Mesenchymal stem cell (in vitro differentiated cells and primary cell): ENCODE results near the gene TGFBR1.

Source experiments
- DNase-seq: peaks from one replicate; pipeline ENCODE4 v3.0.0-alpha.2; 2013
- H2AFZ ChIP-seq: one replicate; pipeline ENCODE4 v1.6.1; 2013; ENCODE audit warnings: low read depth, mild to moderate bottlenecking, control low read depth, inconsistent platforms, low read length, moderate library complexity
- H2AK5ac ChIP-seq: 2 replicates; pipeline ENCODE4 v1.6.1; 2013; ENCODE audit warnings: low read length, moderate library complexity, mild to moderate bottlenecking, inconsistent platforms; ENCODE audit not compliant: severe bottlenecking
- H2BK120ac ChIP-seq: one replicate; pipeline ENCODE4 v1.6.1; 2013; ENCODE audit warnings: low read depth, mild to moderate bottlenecking, inconsistent platforms, low read length, moderate library complexity
- H2BK12ac ChIP-seq, 2 experiments: one replicate each; pipeline ENCODE4 v1.6.1; 2013; ENCODE audit warnings: inconsistent platforms in 2 of 2, low read length in 2 of 2, mild to moderate bottlenecking in 2 of 2, moderate library complexity in 2 of 2, control low read depth in 1 of 2
- H2BK15ac ChIP-seq: one replicate; pipeline ENCODE4 v1.6.1; 2013; ENCODE audit warnings: mild to moderate bottlenecking, low read depth, inconsistent platforms; ENCODE audit not compliant: poor library complexity, severe bottlenecking
- H2BK5ac ChIP-seq: 2 replicates; pipeline ENCODE4 v1.6.1; 2013; ENCODE audit warnings: low read depth, mild to moderate bottlenecking, low read length, control low read depth, inconsistent platforms; ENCODE audit not compliant: poor library complexity, severe bottlenecking
- H3K14ac ChIP-seq, 2 experiments: one replicate each; pipeline ENCODE4 v1.6.1; 2013; ENCODE audit warnings: inconsistent platforms in 2 of 2, low read length in 2 of 2, control low read depth in 1 of 2, mild to moderate bottlenecking in 1 of 2, moderate library complexity in 1 of 2
- H3K18ac ChIP-seq, 2 experiments: one replicate each; pipeline ENCODE4 v1.6.1; 2013; ENCODE audit warnings: inconsistent platforms in 2 of 2, low read length in 2 of 2, control low read depth in 1 of 2, low read depth in 1 of 2, mild to moderate bottlenecking in 1 of 2
- H3K23ac ChIP-seq, 2 experiments: one replicate each; pipeline ENCODE4 v1.6.1; 2013; ENCODE audit warnings: inconsistent platforms in 2 of 2, low read length in 2 of 2, mild to moderate bottlenecking in 2 of 2, moderate library complexity in 2 of 2, control low read depth in 1 of 2
- H3K27ac ChIP-seq: 2 replicates; pipeline ENCODE4 v1.5.1; 2013; ENCODE audit warnings: mild to moderate bottlenecking, moderate library complexity, low read length, control low read depth, inconsistent platforms; ENCODE audit not compliant: poor library complexity, severe bottlenecking
- H3K27me3 ChIP-seq, 2 experiments: 2 replicates each; pipeline versions ENCODE4 v1.6.1 to v1.7.0; 2013; ENCODE audit warnings: low read length in 2 of 2, mild to moderate bottlenecking in 2 of 2, moderate library complexity in 2 of 2, control low read depth in 1 of 2, inconsistent platforms in 1 of 2; ENCODE audit not compliant: control insufficient read depth in 1 of 2, insufficient read depth in 1 of 2
- H3K36me3 ChIP-seq, 2 experiments: 2 replicates each; pipeline versions ENCODE4 v1.6.1 to v1.7.0; 2013; ENCODE audit warnings: low read length in 2 of 2, control low read depth in 1 of 2, inconsistent platforms in 1 of 2, low read depth in 1 of 2, mild to moderate bottlenecking in 1 of 2; ENCODE audit not compliant: insufficient read depth in 2 of 2, control insufficient read depth in 1 of 2
- H3K4ac ChIP-seq, 2 experiments: one replicate each; pipeline ENCODE4 v1.6.1; 2013; ENCODE audit warnings: inconsistent platforms in 2 of 2, low read length in 2 of 2, mild to moderate bottlenecking in 2 of 2, moderate library complexity in 2 of 2, control low read depth in 1 of 2, low read depth in 1 of 2
- H3K4me1 ChIP-seq: 2 replicates; pipeline ENCODE4 v1.6.1; 2013; ENCODE audit warnings: low read depth, low read length, control low read depth; ENCODE audit not compliant: control insufficient read depth, insufficient read depth
- H3K4me2 ChIP-seq: 2 replicates; pipeline ENCODE4 v1.6.1; 2013; ENCODE audit warnings: low read length, mild to moderate bottlenecking, inconsistent platforms; ENCODE audit not compliant: poor library complexity, severe bottlenecking
- H3K4me3 ChIP-seq, 2 experiments: 2 replicates each; pipeline versions ENCODE4 v1.5.1 to v1.7.0; 2013; ENCODE audit warnings: low read length in 2 of 2, mild to moderate bottlenecking in 2 of 2, control low read depth in 1 of 2, low read depth in 1 of 2; ENCODE audit not compliant: insufficient read depth in 1 of 2
- H3K79me1 ChIP-seq: replicated peaks from 2 replicates; pipeline ENCODE4 v1.6.1; 2013; ENCODE audit warnings: mild to moderate bottlenecking, control low read depth, low read length, inconsistent platforms; ENCODE audit not compliant: poor library complexity, severe bottlenecking
- H3K9ac ChIP-seq: 2 replicates; pipeline ENCODE4 v1.7.0; 2013; ENCODE audit warnings: mild to moderate bottlenecking, low read length, moderate library complexity
- H3K9me3 ChIP-seq: 2 replicates; pipeline ENCODE4 v1.7.0; 2013; ENCODE audit warnings: mild to moderate bottlenecking, low read length; ENCODE audit not compliant: control insufficient read depth
- H4K8ac ChIP-seq: one replicate; pipeline ENCODE4 v1.6.1; 2013; ENCODE audit warnings: inconsistent platforms, mild to moderate bottlenecking, low read length, moderate library complexity
- H4K91ac ChIP-seq: one replicate; pipeline ENCODE4 v1.6.1; 2013; ENCODE audit warnings: mild to moderate bottlenecking, low read length, inconsistent platforms
- WGBS: methylation state at CpG from one replicate; pipeline ENCODE4 v1.1.7; 2013; ENCODE audit warnings: mixed read lengths; 5-methylcytosine and 5-hydroxymethylcytosine counted together

TGFBR1 gene

DNA sequence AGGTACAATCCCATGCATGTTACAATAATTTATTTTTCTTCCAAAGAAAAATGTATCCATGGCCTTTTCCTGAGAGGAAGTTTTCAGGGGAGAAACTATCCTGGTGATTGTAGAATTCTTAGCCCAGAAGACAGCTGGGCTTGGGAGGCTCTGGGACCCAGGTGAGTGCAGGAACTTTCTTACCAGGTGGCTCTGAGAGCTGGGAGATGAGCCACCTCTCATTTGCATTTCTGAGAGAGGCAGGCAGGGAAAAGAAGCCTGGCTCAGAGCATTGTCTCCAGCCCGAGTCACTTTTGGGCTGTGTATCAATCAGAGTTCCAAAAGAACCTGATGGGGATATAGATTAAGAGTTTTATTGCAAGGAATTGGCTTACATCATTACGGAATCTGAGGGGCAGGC lies 64.2 kb downstream of the TGFBR1 start:
- Histone ChIP-seq H2BK5ac (no peak overlapping the region), H3K4me3 (no peak overlapping the region)
- 60% methylated on average over 2 of the region's 2 CpGs for WGBS

DNA sequence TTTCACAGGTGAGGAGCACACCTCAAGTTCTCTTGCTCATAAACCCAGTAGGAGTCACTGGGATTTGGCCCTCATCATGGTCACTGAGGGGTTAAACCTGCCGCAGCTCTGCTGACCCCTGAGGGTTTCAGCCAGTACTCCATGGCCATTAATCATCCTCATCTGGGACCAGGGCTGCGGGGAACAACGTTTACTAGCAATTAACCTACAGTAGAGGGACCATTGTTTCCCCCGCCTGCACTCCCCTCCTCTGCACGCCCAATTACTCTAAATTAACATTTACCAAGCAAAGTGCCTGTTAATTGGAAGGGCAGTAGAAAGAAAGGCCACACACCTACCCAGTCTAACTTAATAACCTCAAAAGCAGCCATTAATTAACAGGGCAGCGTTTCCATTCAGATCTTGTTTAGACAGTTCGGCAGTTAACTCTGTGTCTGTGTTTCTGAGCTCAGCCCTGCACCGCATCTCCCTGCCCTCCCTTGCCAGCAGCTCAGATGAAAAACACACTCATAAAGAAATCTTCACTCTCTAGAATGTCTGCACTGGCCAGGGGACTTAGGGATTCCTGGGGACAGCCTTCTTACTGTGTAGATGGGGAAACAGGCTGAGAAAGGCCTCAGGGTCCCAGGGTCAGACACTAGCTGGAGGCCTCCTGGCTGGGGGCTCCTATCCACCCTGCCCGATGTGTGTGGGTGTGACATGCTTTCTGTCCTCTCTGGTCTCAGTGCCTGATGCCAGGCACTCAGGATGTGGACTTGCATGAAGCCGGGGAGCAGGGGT lies 65.3 kb downstream of the TGFBR1 start:
- H3K27me3 ChIP-seq: peaks cover 3 to 65% of the 10 kb centered on the region in 2 experiments
- no peak overlapping the region for H3K27ac ChIP-seq
- no peak for DNase-seq
- no peak overlapping the region for H3K9ac ChIP-seq
- H3K14ac ChIP-seq: no peak overlapping the region
- H2BK5ac ChIP-seq: no peak overlapping the region
- 13% methylated on average over 10 of the region's 10 CpGs for WGBS
- H2AFZ ChIP-seq: no peak overlapping the region
- no peak overlapping the region for H2BK15ac ChIP-seq
- H3K4me3 ChIP-seq: no peak overlapping the region
- H3K4me1 ChIP-seq: peaks cover 14% of the 10 kb centered on the region
- H2BK12ac ChIP-seq: no peak overlapping the region
- no peak overlapping the region for H3K4me2 ChIP-seq
- no peaks in the 10 kb centered on the region for H3K36me3 ChIP-seq
- H3K9me3 ChIP-seq: no peaks in the 10 kb centered on the region
- no peak overlapping the region for H3K4ac ChIP-seq
- no peak overlapping the region for H4K91ac ChIP-seq
- no peaks in the 10 kb centered on the region for H3K79me1 ChIP-seq
- H2AK5ac ChIP-seq: no peak overlapping the region
- H3K23ac ChIP-seq: no peak overlapping the region
- no peak overlapping the region for H2BK120ac ChIP-seq
- H3K18ac ChIP-seq: peak overlapping the region in 1 of 2 experiments; percentile 46
- H4K8ac ChIP-seq: no peak overlapping the region

More for the DNA sequence above, 64.2 kb downstream of the TGFBR1 start:
- Histone ChIP-seq H3K36me3 (no peaks in the 10 kb centered on the region), H3K27me3 (peaks cover 3 to 65% of the 10 kb centered on the region in 2 experiments), H4K8ac (no peak overlapping the region), H3K4me2 (no peak overlapping the region), H3K9me3 (no peaks in the 10 kb centered on the region), H2BK15ac (no peak overlapping the region), H2BK12ac (no peak overlapping the region), H3K23ac (no peak overlapping the region), H3K4ac (no peak overlapping the region), H4K91ac (no peak overlapping the region), H2BK120ac (no peak overlapping the region), H2AK5ac (no peak overlapping the region), H3K4me1 (peaks cover 14% of the 10 kb centered on the region), H3K18ac (no peak overlapping the region), H2AFZ (no peak overlapping the region), H3K14ac (no peak overlapping the region), H3K79me1 (no peaks in the 10 kb centered on the region), H3K9ac (no peak overlapping the region), H3K27ac (no peak overlapping the region)
- DNase-seq: no peak

DNA sequence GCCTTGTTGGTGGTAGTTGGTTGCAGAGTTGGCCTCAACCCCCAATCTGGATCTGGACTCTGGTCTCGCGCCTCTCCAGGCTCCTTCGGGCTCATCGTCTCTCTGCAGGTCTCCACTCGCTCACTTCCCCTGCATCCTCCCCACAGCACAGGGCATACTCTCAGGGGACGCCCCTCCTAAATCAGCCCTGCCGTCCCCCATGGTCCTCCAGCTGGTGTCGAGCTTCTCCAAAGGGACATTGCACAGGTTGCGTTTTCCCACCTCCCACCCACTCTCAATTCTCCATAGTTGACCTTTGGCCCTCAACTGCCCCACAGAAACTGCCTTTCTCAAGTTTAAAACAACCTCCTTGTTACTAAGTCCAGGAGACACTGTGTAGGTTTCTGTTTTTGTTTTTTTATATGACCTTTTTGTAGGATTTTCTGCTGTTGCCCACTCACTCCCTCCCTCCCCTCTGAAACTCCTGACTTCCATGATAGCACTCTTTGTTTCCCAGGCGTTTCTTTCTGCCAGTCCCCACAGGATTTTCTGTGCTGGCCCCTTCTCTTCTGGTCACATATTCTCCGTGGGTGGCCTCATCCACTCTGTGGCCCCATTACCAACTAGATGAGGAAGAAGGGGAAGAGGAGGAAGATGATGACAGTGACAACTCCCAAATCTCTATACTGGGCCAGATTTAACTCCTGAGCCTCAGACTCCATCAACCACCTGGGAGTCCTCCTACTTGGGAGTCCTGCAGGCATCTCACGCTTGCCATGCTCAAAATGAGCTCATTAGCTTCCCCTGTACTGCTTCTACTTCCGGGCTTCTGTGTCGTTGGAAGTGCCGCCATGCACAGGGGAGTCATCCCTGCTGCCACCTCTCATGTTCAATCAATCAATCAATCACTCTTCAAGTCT lies 66.6 kb downstream of the TGFBR1 start:
- Histone ChIP-seq H4K91ac (no peak overlapping the region), H3K79me1 (no peaks in the 10 kb centered on the region), H3K14ac (no peak overlapping the region), H3K36me3 (no peaks in the 10 kb centered on the region), H3K4me2 (no peak overlapping the region), H2BK15ac (no peak overlapping the region), H3K23ac (no peak overlapping the region), H3K27ac (no peak overlapping the region), H3K4me1 (peaks cover 16% of the 10 kb centered on the region), H2BK5ac (no peak overlapping the region), H3K9ac (no peak overlapping the region), H3K9me3 (no peaks in the 10 kb centered on the region), H2BK12ac (no peak overlapping the region), H3K4me3 (no peak overlapping the region), H2AK5ac (no peak overlapping the region), H3K27me3 (peaks cover 3 to 65% of the 10 kb centered on the region in 2 experiments), H2AFZ (no peak overlapping the region), H2BK120ac (no peak overlapping the region), H3K18ac (no peak overlapping the region), H4K8ac (peak overlapping the region; percentile 20), H3K4ac (no peak overlapping the region)
- no peak for DNase-seq
- 79% methylated on average over 14 of the region's 15 CpGs for WGBS
